ENCODE results near the gene CNTNAP5. TPM values are rescaled to one million over a fixed set of nuclear protein-coding genes. Genes with fewer than 3 reads are reported as not detected.

The CNTNAP5 gene
- total RNA-seq, 1 donor from 2014 or later, result not detected

- no peak for DNase-seq (ENCODE audit: low spot score)
- H3K36me3 Mint-ChIP-seq, result peaks cover 3% of the 10 kb centered on the region
- H3K4me1 ChIP-seq, result no peaks in the 10 kb centered on the region
- no peaks in the 10 kb centered on the region for H3K27me3 Mint-ChIP-seq (ENCODE audit: insufficient read depth, low read depth)
- no peak overlapping the region for H2AFZ ChIP-seq (replicated peaks)
- H4K20me1 ChIP-seq (ENCODE audit: low read depth), result no peaks in the 10 kb centered on the region
- TF ChIP-seq EZH2 (IDR thresholded peaks at IDR 0.05), result no peak
- no peak for TF ChIP-seq CTCF (IDR thresholded peaks at IDR 0.05)
- TF ChIP-seq EZH2phosphoT487 (IDR thresholded peaks at IDR 0.05), result no peak
- no peak overlapping the region for H3K27ac Mint-ChIP-seq
- H3K4me3 Mint-ChIP-seq, result no peak overlapping the region
- peaks cover 7% of the 10 kb centered on the region for H3K4me1 Mint-ChIP-seq
- no peaks in the 10 kb centered on the region for H3K79me2 ChIP-seq (ENCODE audit: low read depth)
- H3K9ac ChIP-seq, result no peak overlapping the region
- H3K4me3 ChIP-seq, result no peak overlapping the region
- H3K9me3 Mint-ChIP-seq, result peaks cover 12% of the 10 kb centered on the region
- no peaks in the 10 kb centered on the region for H3K36me3 ChIP-seq
- no peak overlapping the region for H3K27ac ChIP-seq
- H3K27me3 ChIP-seq, result no peaks in the 10 kb centered on the region
- no peaks in the 10 kb centered on the region for H3K9me3 ChIP-seq (ENCODE audit: low read depth)
- no peak overlapping the region for H3K4me2 ChIP-seq
- no peaks in the 10 kb centered on the region for H3F3A ChIP-seq (ENCODE audit: low read depth)
These were observed 807.4 kb downstream of the CNTNAP5 start for GRCh38 chr2:124832521-124832920.

- Histone ChIP-seq H3K4me1 (no peaks in the 10 kb centered on the region), H3K9ac (no peak overlapping the region), H3K27ac (no peak overlapping the region), H3K36me3 (no peaks in the 10 kb centered on the region), H3F3A (ENCODE audit: low read depth) (no peaks in the 10 kb centered on the region), H3K79me2 (ENCODE audit: low read depth) (no peaks in the 10 kb centered on the region), H3K9me3 (ENCODE audit: low read depth) (no peaks in the 10 kb centered on the region), H4K20me1 (ENCODE audit: low read depth) (no peaks in the 10 kb centered on the region), H3K4me3 (no peak overlapping the region), H2AFZ (replicated peaks) (no peak overlapping the region), H3K4me2 (no peak overlapping the region), H3K27me3 (no peaks in the 10 kb centered on the region)
- peaks cover 8% of the 10 kb centered on the region for H3K9me3 Mint-ChIP-seq
- TF ChIP-seq EZH2phosphoT487 (IDR thresholded peaks at IDR 0.05) (no peak), EZH2 (IDR thresholded peaks at IDR 0.05) (no peak), CTCF (IDR thresholded peaks at IDR 0.05) (no peak)
- no peak overlapping the region for H3K27ac Mint-ChIP-seq
- no peak overlapping the region for H3K4me3 Mint-ChIP-seq
- H3K27me3 Mint-ChIP-seq (ENCODE audit: insufficient read depth, low read depth), result no peaks in the 10 kb centered on the region
- no peak for DNase-seq (ENCODE audit: low spot score)
- peaks cover 3% of the 10 kb centered on the region for H3K36me3 Mint-ChIP-seq
- peaks cover 8% of the 10 kb centered on the region for H3K4me1 Mint-ChIP-seq
These were observed 809.2 kb downstream of the CNTNAP5 start for GRCh38 chr2:124834331-124834730.

GRCh38 chr2:124835331-124835730, 810.2 kb downstream of the CNTNAP5 start:
- H3K4me1 Mint-ChIP-seq, result peaks cover 11% of the 10 kb centered on the region
- H3K9me3 ChIP-seq (ENCODE audit: low read depth), result no peaks in the 10 kb centered on the region
- no peak overlapping the region for H2AFZ ChIP-seq (replicated peaks)
- no peak overlapping the region for H3K9ac ChIP-seq
- TF ChIP-seq EZH2 (IDR thresholded peaks at IDR 0.05) (no peak), CTCF (IDR thresholded peaks at IDR 0.05) (no peak), EZH2phosphoT487 (IDR thresholded peaks at IDR 0.05) (no peak)
- no peak overlapping the region for H3K4me2 ChIP-seq
- no peaks in the 10 kb centered on the region for H3K27me3 Mint-ChIP-seq (ENCODE audit: insufficient read depth, low read depth)
- no peak overlapping the region for H3K27ac Mint-ChIP-seq
- no peaks in the 10 kb centered on the region for H4K20me1 ChIP-seq (ENCODE audit: low read depth)
- no peak overlapping the region for H3K27ac ChIP-seq
- no peaks in the 10 kb centered on the region for H3F3A ChIP-seq (ENCODE audit: low read depth)
- H3K4me1 ChIP-seq, result no peaks in the 10 kb centered on the region
- H3K36me3 Mint-ChIP-seq, result peaks cover 3% of the 10 kb centered on the region
- H3K9me3 Mint-ChIP-seq, result peaks cover 7% of the 10 kb centered on the region
- no peak for DNase-seq (ENCODE audit: low spot score)
- H3K36me3 ChIP-seq, result no peaks in the 10 kb centered on the region
- no peak overlapping the region for H3K4me3 Mint-ChIP-seq
- H3K79me2 ChIP-seq (ENCODE audit: low read depth), result no peaks in the 10 kb centered on the region
- H3K27me3 ChIP-seq, result no peaks in the 10 kb centered on the region
- H3K4me3 ChIP-seq, result no peak overlapping the region
